NCI-H748 (cell line): Measurements from ENCODE around the gene FOXR2.

Source experiments
- DNase-seq: peaks from one replicate; lab custom pipeline; 2025; ENCODE audit not compliant: unreplicated experiment; lab: John Stamatoyannopoulos, UW

FOXR2 gene

DNA sequence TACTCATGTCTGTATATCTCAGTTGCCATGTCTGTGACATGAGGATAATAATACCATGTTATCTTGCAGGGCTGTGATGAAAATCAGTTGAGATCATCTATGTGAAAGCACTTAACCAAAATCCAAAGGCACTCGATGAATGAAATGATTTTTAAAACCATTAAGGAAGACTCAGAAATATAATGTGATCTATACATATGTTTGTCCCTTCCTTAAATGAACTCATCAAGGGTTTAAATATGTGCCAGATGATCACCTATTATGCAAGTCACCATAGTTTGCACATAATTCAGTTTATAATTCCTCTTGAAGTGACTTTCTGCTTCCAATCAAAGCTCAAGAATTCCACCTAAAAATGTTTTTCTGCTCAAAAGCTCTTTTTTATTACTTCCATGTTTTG, at the start of gene FOXR2:
Gene FOXR2, plus strand, starts transcription at position 301 of the 400 bp plus-strand sequence. CDS start 312 bp downstream, outside the sequence.
- no peak for DNase-seq

DNA sequence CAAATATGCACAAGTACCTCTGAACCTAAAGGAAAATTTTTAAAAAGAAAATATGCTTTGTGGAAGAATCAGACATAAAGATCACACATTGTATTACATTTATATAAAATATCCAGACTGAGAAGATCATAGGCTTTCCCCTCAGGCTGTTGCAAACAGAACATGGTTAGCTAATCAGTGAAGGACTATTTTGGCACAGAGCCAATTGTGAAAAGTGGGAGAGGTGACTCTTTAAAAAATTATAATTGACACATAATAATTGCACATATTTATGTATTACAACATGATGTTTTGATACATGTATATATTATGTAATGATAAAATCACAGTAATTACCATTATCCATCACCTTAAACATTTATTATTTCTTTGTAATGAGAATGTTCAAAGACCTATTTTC, 44.1 kb upstream of the FOXR2 start:
- no peak for DNase-seq

GRCh38 chrX:55582447-55582846, 40.8 kb upstream of the FOXR2 start:
- DNase-seq = no peak

DNA sequence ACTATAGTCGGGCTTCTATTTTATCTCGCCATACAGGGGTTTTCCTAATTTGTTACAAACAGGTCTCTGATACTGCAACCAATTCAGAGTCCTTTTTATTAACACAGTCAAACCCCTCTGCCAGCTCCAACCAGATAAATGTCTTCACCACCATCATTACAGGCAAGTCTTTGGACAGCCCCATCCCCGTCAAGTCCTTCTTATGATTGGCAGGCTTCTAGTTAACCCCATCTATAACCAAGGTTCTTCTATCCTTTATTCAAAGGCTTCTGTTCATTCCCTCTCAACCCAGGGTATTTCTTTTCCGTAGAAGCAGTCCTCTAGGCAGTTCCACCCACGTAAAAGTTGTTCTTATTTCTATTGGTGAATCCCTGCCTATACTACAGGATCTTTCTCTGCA, 29.9 kb upstream of the FOXR2 start:
- no peak for DNase-seq

DNA sequence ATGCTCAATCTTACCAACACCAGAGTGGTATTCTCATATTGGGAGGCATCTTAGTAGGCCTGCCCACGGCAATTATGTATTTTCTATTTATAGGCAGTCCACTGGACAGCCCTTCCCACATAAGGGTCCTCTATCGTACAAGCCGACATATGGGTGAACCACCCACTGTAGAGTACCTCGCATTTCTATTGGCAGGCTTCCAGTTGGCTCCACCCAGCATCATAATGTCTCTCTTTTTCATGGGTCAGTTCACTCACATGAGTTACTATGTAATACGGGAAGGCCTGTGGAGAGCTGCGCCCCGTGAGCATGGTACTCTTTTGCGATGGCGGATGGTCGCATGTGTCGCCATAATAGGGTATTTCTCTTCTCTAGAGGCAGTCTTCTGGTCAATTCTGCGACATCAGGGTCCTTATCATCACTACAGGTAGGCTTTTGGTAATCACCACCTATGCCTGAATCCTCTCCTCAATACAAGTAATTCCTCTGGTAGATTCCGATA, 29.4 kb upstream of the FOXR2 start:
- no peak for DNase-seq

DNA sequence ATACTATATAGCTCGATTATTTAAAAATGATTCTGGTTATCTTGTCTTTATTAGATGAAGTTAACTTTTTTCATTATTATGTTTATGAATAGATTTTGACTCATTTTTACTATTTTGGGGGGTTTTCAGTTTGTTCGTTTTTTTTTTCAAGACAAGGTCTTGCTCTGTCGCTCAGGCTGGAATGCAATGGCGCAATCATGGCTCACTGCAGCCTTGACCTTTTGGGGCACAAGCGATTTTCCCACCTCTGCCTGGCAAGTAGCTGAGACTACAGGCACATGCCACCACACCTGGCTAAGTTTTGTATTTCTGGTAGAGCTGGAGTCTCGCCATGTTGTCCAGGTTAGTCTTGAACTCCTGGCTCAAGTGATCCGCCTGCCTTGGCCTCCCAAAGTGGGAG, 24.9 kb upstream of the FOXR2 start:
- DNase-seq = no peak

DNA sequence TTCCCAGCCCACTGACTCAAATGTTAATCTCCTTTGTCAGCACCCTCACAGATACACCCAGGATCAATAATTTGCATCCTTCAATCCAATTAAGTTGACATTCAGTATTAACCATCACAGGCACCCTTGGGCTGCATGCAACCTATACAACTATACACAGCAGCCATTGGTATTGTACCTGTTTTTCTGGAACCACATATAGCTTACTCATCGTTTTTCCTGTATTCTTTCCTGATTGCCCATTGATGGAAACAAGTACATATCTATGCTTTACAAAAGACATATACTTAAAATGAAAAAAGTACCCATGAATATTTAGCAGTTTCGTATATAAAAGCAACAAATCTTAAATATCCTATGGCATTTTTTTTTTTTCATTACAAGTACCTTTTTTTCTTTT, 3.7 kb upstream of the FOXR2 start:
- no peak for DNase-seq

- DNase-seq = no peak
Observed at GRCh38 chrX:55624403-55624802, 1.2 kb downstream of the FOXR2 start.

GRCh38 chrX:55636109-55636508, 12.9 kb downstream of the FOXR2 start:
- no peak for DNase-seq

GRCh38 chrX:55638933-55639332, 15.7 kb downstream of the FOXR2 start:
- no peak for DNase-seq

DNA sequence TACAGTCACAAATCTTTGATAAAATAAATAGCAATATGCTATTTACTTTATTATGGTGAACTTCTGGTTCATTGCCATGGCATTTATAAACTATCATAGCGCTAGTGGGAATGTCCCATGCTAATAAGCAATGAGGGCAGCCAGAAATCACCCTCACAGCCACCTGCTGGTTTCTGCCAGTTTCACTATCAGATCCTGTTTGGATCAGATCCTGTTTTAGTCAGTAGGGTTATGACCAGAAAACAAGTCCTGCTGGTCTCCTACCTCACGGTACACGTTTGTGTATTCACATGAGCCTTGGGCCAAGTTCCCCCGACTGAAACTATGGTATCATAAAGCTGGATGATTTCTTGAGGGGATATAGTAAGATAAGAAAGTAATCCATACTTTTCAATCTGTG, 17.7 kb downstream of the FOXR2 start:
- DNase-seq = no peak

- DNase-seq = no peak
Observed at GRCh38 chrX:55648434-55648833, 25.2 kb downstream of the FOXR2 start.

DNA sequence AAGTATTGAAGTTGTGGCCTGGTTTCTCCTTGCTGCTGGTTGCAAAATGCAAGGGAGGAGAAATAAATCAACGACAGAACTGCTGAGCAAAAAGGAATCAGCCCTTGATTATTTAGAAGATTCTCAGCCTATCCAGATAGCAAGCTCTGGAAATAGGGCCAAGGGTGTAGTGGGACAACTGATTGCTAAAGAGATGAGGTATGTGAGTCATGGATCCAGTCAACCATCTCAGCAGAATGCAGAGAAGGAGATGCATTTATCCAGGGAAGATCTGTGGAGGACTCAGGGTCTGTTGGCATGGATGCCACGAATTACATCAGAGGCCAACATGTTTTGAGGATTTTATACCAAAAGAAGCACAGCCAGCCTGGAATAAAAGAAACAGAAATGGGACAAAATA, 36.7 kb downstream of the FOXR2 start:
- no peak for DNase-seq

GRCh38 chrX:55663584-55663983, 40.4 kb downstream of the FOXR2 start:
- no peak for DNase-seq

- DNase-seq = no peak
Observed at GRCh38 chrX:55668084-55668483, 44.9 kb downstream of the FOXR2 start.
